Right renal pelvis (tissue), 4 donors: ENCODE results near the gene NR3C2. TPM values are rescaled to one million over a fixed set of nuclear protein-coding genes. Genes with fewer than 3 reads are reported as not detected.
"Not testable (repeated sequence)": the region's sequence is repeated elsewhere in the genome, so short reads cannot be mapped to it uniquely, and the experiment has no call there.

ENCODE experiments used
- DNase-seq, 4 donors: peaks; one replicate each; pipeline ENCODE4 v3.0.0-alpha.2; 2013; ENCODE audit warnings: low read depth in 4 of 4, low spot score in 3 of 4, missing footprints in 1 of 4
- polyA plus RNA-seq, 4 donors: library from polyadenylated mRNA; unstranded; fragments of 120-200 nt; gene quantifications; one replicate each; pipeline ENCODE4 v1.2.1, GENCODE V29; 2013; ENCODE audit not compliant: insufficient read length in 4 of 4

The NR3C2 gene
- polyA plus RNA-seq, 4 donors = 14.1 to 19.1 (median 18.5) TPM

DNA sequence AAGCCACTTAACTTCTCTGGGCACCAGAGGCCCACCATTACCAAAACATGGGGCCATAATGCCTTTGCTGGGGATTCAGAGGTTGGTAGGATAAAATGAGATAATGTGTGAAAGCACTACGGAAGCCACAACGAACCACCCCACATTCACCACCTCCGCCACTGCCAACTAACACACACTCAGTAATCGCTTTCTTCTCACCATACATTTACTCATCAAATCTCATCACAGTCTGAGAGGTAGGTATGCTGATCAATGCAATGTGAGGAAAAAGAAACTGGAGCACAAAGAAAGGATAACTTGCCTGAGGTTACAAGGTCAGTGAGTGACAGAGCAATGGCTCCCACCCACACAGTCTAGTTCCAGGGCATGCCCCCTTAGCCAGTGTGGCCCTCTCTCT, 257.3 kb downstream of the NR3C2 start:
- DNase-seq = no peak

- no peak for DNase-seq
These were observed 259.8 kb downstream of the NR3C2 start for GRCh38 chr4:148182230-148182911.

- DNase-seq = no peak
These were observed 268.7 kb downstream of the NR3C2 start for GRCh38 chr4:148173397-148174017.

GRCh38 chr4:148171596-148171995, 270.6 kb downstream of the NR3C2 start:
- DNase-seq = no peak

DNA sequence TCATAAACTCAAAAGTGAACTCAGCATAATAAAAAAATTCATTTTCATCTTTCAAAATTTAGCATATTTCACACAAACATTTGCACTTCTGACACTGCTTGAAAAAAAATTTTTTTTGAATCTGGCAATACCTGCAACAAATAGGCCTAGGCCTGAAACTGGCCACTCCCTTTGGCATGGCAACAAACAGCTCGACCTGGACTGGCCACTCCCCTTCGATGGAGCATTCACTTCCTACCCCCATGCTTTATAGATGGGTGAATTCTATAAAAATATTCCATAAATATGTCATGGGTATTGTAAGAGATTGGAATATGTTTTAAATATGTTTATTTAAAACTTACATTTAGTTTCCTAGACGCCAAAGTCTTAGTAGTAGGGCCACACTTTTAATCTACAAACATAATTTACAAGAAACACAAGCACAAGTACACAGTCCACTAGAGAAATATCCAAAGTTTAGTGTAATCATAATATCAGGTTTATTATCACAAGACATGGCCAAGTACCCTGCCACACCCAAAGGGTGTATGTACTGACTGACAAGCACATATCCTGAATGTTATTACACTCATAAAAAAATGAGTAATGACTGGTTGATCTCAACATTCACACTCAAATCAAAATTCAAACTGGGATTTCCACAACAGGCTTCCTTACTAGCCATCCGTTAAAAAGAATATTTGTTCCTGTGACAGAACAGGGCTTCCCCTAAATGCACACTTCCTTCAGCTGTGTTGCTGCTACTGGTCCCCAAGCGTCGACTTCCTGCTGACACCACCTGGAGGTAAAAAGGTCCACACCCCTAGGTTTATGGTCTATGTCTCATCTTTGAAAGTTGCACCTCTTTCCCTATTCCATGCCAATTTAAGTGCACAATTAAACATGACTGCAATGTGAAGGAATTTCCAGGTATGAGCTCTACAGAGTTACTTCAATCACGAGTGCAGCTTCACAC, 271.5 kb downstream of the NR3C2 start:
- no peak for DNase-seq

DNA sequence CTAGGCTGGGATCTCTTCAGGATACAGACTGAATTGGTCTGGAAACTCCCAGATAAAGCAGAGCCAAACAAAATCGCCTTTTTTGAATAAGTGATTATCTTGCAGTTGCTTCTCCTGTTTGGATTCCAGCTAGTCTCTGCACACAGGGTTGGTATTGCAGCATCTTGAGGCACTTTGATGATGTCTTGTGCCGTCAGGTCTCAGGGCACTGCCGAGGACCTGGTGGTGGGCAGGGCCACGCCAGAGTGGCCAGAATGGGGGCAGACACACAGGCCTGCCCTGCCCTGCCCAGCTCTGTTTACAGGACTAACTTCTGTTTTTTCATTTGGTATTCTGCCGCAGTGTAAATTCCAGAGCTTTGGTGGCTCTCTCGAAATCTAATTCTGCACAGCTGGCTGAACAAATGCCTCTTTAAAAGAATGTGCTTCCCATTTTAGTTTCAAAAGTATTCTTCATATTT, 276.1 kb downstream of the NR3C2 start:
- no peak for DNase-seq

DNA sequence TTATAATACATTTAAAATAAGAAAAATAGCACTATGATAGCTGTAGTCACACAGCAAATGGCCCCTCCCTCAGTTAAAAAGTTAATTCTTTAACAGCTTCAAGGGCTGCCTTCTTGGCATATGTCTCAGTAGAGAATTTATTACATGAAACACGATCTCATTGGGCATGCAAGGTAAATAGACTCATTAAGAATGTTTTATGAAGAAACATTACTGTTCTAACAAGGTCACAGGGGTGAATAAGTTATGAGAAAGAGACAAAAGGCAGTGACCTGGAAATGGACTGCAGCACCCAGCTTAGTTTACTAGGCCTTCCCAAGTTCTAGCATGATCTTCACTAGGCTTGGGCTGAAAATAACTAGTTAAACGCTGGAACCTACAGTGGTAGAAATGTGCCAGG, 277.7 kb downstream of the NR3C2 start:
- DNase-seq = peak in 2 of 4 donors; percentile 51 to 58

DNA sequence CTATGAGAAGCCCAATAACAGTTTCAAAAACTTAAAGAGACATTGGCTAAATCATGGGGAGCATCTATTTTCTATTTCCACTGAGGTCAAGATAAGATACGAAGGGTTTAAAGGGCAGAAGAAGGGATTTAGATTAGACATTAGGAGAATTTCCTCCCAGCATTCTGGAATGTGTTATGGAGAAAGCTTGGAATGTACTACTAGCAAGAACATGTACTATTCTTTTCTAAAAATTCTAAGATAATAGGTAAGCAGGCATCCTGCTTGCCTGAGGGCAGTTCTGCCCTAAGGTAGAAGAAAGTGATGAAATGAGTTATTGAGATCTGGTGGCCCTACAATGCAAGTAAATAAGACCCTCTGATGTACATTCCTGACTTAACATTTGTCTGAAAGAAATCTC, 279.2 kb downstream of the NR3C2 start:
- no peak for DNase-seq

DNA sequence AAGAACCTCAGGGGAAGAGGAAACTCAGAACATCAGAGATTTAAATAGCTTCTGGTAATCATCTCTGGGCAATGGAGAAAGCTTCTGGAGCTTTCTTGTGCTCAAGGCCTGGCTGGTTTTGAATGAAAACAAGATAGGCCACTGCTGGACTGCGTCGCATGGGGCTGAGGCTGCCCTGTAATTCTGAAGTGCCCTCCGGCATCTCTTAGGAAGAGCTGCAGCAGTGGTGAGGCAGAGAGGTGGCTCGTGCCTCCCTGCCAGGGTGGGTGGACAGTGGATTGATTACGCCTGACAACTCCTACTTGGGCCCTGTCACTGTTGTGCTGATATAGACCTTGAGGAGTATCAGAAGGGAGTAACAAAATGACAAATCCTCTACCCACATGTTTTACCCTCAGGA, 279.7 kb downstream of the NR3C2 start:
- no peak for DNase-seq

GRCh38 chr4:148161601-148162000, 280.6 kb downstream of the NR3C2 start:
- DNase-seq = no peak

GRCh38 chr4:148159793-148160192, 282.4 kb downstream of the NR3C2 start:
- DNase-seq = no peak

- DNase-seq = no peak
These were observed 287.4 kb downstream of the NR3C2 start for GRCh38 chr4:148154769-148155168.

DNA sequence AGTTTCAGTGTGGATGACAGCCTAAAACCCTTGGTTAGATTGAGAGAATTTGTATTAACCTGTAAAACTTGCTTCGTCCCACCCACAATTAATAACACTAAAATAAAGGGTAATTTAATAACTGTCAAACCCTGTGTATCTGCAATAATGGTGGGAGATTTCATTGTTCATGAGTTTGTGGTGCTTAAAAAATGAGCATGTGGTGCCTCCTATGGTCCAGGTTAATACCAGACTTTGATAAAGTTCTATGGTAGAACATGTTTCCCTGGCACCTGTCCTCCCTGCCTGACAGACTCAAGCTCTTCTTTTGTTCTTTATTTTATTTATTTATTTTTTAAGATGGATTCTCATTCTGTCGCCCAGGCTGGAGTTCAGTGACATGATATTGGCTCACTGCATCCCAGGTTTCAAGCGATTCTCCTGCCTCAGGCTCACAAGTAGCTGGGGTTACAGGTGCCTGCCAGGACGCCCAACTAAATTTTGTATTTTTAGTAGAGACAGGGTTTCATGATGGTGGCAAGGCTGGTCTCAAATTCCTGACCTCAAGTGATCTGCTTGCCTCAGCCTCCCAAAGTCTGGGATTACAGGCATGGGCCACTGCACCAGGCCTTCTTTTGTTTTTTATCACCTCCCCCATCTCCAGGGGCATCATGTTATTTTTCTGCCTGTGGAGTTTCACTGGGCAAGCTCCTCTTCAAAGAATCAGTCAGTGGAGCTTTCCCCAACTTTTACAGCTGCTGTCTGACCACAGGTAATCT, 289.2 kb downstream of the NR3C2 start:
- peak in 2 of 4 donors; percentile 40 to 42 for DNase-seq

GRCh38 chr4:148151806-148152205, 290.4 kb downstream of the NR3C2 start:
- no peak for DNase-seq

DNA sequence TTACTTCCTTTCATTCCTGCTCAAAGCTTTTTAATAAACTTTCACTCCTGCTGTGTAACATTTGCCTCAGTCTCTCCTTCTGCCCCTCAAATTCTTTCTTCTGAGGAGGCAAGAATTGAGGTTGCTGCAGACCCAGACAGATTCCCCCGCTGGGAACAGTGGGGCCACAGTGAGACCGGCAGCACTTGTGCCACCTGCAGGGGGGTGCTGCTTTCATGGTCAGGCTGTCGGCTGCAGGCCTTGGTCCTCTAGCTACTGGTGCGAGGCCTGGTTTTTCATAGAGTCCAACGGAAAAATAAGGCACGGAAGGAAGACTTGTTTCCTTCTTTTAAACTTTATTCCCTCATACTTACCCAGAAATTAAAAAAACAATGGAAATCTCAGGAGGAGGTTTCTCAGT, 296.7 kb downstream of the NR3C2 start:
- no peak for DNase-seq

GRCh38 chr4:148143174-148143573, 299.0 kb downstream of the NR3C2 start:
- DNase-seq = no peak

- DNase-seq = no peak
These were observed 300.7 kb downstream of the NR3C2 start for GRCh38 chr4:148141501-148141900.

DNA sequence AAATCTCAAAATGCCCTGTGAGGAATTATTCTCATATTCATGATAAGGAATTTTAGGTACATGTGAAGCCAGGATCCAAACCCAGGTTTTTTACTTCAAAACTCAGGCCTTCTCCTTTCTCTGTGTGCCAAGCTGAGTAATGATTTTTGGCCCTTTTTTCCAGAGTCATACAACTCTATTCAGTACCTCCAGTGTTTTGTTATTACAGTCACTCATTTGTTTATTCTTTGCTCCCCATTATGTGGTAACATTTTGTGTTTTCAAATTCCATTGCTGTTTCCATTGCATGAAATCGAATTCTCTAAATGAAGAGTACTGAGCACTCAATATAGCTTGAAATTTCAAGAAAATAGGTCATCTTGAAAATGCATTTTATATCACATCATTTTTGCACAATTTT, 315.4 kb downstream of the NR3C2 start:
- no peak for DNase-seq

DNA sequence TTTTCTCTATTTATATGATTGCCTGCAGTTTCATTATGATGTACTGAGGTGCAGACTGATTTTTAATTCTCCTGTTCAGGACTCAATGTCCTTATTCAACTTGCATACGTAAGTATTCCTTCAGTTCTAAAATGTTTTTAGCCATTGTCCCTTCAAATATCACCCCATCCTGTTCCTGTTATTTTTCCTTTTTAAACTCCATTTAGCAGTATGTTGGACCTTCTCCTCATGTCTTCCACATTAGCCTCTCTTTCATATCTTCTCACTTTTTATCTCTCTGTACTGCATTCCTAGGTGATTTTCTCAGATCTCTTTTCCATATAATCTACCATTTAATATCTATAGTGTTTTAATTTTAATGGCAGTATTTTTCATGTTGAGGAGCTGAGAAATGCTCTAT, 317.7 kb downstream of the NR3C2 start:
- DNase-seq = no peak

DNA sequence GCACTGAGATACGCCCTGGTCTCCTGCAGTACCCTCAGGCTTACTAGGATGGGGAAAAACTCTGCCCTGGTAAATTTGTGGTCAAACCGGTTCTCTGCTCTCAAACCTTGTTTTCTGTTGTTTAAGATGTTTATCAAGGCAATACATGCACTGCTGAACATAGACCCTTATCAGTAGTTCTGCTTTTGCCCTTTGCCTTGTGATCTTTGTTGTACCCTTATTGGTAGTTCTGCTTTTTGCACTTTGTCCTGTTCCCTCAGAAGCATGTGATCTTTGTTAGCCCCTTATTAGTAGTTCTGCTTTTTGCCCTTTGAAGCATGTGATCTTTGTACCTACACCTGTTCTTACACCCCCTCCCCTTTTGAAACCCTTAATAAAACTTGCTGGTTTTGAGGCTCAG, 319.1 kb downstream of the NR3C2 start:
- not testable (repeated sequence) for DNase-seq

- no peak for DNase-seq
These were observed 322.0 kb downstream of the NR3C2 start for GRCh38 chr4:148120216-148120615.
